ENCODE measurements around the gene TMPRSS4.
"Not testable (repeated sequence)": the region's sequence is repeated elsewhere in the genome, so short reads cannot be mapped to it uniquely, and the experiment has no call there.

TMPRSS4 gene

GRCh38 chr11:118056806-118057205 is 20.1 kb upstream of the TMPRSS4 start:
- DNase-seq: no peak

GRCh38 chr11:118057251-118058145 is 19.4 kb upstream of the TMPRSS4 start:
- DNase-seq: no peak

- DNase-seq: no peak
These were observed 18.3 kb upstream of the TMPRSS4 start for GRCh38 chr11:118058311-118059245.

GRCh38 chr11:118059246-118059940 is 17.5 kb upstream of the TMPRSS4 start:
- no peak for DNase-seq

- no peak for DNase-seq
These were observed 16.7 kb upstream of the TMPRSS4 start for GRCh38 chr11:118060081-118060661.

GRCh38 chr11:118060869-118061268 is 16.0 kb upstream of the TMPRSS4 start:
- DNase-seq: no peak

GRCh38 chr11:118061586-118062125 is 15.2 kb upstream of the TMPRSS4 start:
- DNase-seq: no peak

- DNase-seq: not testable (repeated sequence)
These were observed 14.7 kb upstream of the TMPRSS4 start for GRCh38 chr11:118062181-118062580.

- not testable (repeated sequence) for DNase-seq
These were observed 14.2 kb upstream of the TMPRSS4 start for GRCh38 chr11:118062631-118063030.

- no peak for DNase-seq
These were observed 11.9 kb upstream of the TMPRSS4 start for GRCh38 chr11:118064956-118065355.

- DNase-seq: no peak
These were observed 11.5 kb upstream of the TMPRSS4 start for GRCh38 chr11:118065384-118065783.

GRCh38 chr11:118067006-118067405 is 9.9 kb upstream of the TMPRSS4 start:
- DNase-seq: no peak

GRCh38 chr11:118068206-118068944 is 8.5 kb upstream of the TMPRSS4 start:
- no peak for DNase-seq

- no peak for DNase-seq
These were observed 7.8 kb upstream of the TMPRSS4 start for GRCh38 chr11:118068945-118069612.

GRCh38 chr11:118071416-118072030 is 5.4 kb upstream of the TMPRSS4 start:
- no peak for DNase-seq

- no peak for DNase-seq
These were observed 3.3 kb upstream of the TMPRSS4 start for GRCh38 chr11:118073554-118073953.

- no peak for DNase-seq
These were observed 2.7 kb upstream of the TMPRSS4 start for GRCh38 chr11:118074091-118074685.

GRCh38 chr11:118074785-118075184 is 2.1 kb upstream of the TMPRSS4 start:
- DNase-seq: no peak

GRCh38 chr11:118078911-118079411 is 2.1 kb downstream of the TMPRSS4 start:
- DNase-seq: no peak

- DNase-seq: no peak
These were observed 2.6 kb downstream of the TMPRSS4 start for GRCh38 chr11:118079491-118079890.

Data from activated CD4-positive, alpha-beta T cell treated with anti-CD3 and anti-CD28 coated beads, Interleukin-2, amount 50 U/mL, for 16 hours (primary cell).